CD4-positive, alpha-beta T cell treated with Interleukin-12 subunit alpha and Interleukin-12 subunit beta, for 1 hour (primary cell): ENCODE results near the gene SUCO.

ENCODE experiments used
- DNase-seq: peaks from one replicate; pipeline ENCODE4 v3.0.0-alpha.2; 2020

The SUCO gene

DNA sequence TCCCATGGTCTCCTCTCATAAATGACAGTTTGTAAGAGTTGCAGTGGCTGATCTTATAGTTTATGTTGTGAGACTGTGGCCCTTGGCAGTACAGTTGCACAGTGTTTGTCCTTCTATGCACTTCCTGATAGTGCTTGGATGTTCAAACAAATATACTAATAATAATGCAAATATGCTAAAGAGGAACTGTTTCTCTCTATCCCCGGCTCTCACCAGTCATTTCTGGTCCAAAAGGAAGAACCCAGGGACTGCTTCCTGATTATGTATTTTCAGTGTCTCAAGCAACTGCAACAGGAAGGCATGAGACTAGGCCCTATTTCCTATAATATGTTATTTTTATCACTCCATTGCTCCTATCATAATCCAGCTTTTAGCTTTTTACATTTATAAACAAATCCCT is 17.0 kb upstream of the SUCO start:
- no peak for DNase-seq

DNA sequence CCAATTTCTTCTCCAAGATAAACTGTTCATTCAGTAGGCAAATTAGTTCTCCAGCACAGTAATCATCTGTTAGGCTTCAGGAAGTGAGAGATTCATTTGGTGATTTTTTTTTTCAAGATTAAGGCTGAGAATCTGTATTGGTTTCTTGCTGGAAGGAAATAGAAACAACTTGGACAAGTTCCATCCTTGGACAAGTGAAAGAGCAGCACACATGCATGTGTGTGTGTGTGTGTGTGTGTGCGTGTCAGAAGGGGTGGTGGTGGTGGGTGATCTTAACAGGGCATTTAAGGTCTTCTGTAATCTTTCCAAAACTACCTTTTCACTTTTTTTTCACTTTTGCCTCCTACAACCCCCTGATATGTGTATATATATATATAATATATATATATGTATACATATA is 15.9 kb upstream of the SUCO start:
- no peak for DNase-seq

DNA sequence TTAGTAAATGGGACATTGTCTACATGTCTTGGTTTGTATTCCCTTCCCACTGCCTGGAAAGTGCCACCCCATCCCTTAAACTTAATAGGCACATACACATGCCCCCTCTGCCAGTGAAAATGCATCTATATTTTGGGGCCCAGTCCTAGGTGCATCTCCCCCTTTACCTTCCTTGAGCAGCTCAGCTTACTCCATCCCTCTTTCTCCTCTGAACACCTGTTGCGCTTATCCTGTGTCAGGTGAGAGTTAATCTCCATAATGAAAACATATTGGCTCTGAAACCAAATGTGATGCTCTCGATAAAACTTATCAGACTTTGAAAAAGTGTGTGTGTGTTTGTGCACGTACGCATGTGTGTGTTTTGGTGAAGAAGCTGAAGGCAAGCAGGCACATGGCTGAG is 15.4 kb upstream of the SUCO start:
- no peak for DNase-seq

DNA sequence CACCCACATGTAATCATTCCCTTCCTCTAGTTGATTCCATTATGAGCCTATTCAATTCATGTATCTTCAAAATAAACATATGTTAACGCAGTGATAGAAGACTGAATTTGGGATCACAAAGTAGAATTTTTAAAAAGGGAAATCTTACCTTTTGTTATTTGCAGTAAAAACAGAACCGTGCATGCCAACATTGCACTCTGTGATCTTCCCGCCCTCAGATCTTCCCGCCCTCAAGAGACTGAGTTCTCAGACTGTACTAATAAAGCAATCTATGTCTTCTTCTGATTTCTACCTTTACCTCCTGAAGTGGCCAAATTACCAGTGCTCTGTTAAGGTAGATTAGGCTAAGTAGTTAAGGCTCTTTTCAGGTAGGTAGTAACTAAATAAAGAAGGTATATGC is 3.6 kb upstream of the SUCO start:
- no peak for DNase-seq

DNA sequence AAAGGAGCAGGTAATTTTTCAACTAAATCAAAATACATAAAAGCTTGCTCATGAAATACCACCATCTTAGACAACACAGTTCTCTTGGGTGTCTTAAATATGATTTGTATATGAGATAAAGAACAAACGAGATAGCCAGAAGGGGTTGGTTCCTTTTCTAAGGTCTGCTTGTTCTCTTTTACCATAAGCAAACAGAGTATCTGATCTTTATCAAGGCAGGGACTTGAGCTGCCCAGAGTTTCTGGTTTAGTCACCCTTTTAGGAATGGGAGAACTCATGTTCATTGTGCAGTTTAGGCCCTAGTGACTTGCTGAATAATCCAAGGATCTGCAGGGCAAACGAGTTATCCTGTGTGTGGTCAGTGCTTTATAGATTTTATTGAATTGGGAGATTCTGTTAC is 3.0 kb upstream of the SUCO start:
- DNase-seq = no peak

DNA sequence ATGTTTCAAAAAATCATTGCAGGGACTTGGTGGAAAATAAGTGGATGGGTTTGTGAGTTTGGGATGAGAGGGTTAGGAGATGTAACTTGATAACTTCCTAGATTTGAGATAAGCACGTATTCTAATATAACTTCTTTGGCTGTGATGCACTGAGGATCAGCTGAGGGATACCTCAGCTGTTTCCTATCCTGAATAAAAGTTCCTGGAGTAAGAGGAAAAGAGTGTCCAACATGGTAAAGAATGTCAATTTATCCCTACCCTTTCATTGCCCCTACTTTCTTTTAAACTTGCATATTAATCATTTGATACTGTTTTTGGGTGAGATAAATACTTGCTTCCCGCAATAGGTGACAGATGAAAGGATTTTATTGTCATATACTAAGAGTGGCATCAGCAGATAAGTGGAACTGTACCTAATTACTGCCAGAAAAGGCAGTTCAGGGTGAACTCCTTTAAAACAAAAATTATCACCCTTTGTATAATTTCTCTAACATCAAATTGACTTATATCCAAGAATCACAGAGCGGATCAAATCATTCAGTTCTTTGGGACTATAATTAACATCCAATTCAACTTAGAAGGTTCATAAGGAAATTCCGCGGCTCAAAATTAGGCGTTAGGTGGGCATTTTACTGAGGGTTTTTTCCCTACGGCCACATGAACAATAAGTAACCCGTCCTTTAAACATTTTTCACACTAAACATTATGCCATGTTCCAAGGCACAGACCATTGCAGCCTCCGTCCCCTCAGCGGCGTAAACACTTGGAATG is 1.4 kb upstream of the SUCO start:
- peak; percentile 6 for DNase-seq

DNA sequence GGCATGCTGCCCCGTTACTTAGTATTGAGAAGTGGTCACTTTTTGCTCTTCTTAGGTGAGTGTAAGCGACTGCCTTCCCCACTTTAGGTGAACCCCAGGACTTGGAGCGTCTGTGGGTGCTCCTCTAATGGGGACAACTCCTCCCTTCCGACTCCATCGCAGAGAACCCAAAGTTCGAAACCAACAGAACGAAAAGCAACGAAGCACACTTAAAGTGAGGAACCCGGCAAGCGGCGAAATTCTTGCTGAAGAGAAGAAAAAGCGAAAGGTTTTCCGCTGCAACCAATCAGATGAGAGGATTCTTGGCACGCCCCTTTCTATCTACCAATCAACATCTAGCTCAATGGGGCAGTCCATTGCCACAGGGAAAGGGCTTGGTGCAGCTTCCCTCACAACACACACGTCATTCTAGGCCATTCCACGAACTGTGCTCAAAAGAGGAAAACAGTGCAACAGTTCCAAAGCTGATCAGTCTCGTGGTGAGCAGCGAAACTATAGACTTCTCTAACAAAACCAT is 709 bp upstream of the SUCO start:
- DNase-seq = peak; percentile 97

DNA sequence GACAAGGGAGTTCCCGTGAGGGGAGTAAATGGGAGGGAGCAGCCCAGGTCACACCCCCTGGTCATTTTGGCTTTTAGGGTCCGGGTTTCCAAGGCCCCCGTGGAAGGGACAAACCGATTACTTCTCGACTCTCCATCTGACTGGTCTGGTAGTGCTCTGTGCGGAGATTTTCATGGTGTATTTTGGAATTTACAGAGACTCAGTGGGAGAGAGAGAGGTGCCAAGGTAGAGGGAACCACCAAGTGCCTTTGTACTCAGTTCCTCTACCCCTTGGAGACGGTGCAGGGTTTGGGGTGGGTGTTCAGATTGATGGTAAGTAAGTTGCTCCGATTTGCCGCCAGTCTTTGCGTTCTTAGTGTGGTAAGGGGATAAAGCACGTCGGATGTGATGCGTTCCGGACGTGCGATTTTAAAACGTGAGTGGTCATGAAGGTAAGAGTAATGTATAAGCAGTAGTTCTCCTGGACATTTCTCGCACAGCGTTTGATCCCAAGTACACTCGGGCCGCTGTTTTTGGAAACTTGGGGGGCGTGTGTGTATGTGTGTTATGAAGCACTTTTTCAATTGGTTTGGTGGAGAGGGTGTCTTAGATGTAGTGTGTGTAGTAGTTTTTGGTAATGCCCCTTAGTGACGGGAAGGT is 682 bp downstream of the SUCO start:
- DNase-seq = peak; percentile 54

DNA sequence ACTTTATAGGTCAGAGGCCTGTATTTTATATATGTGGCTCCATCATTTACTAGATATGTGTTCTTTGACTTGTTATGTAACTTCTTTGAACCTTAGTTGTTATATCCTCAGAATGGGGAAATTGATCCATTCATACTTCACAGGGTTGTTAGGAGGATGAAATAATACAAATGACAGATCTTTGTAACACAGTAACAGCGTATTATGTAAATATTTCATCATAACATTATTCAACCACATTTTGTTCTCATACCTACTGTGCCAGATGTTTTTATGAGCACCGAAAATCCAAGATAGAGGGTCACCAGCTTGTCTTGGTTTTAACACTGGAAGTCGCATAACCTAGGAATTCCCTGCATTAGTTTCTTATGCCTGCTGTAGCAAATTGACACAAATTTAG is 3.3 kb downstream of the SUCO start:
- no peak for DNase-seq

DNA sequence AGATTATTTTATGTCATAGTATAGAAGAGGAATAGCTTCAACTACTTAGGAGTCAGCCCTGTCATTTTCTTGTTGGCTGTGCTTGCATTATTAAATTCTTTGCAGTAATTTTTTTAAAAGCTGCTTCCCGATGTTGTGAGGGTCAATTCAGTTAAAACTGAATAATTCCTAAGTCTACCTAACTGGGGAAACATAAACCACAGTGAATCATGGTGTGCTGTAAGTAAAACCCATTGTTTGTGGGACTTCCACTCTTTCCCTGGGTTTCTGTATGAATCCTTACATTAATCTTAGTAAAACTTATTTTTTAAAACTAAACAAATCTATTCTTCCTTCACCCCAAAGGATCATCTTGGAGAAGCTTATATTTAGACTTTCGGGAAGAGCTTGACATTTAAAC is 4.4 kb downstream of the SUCO start:
- DNase-seq = no peak

DNA sequence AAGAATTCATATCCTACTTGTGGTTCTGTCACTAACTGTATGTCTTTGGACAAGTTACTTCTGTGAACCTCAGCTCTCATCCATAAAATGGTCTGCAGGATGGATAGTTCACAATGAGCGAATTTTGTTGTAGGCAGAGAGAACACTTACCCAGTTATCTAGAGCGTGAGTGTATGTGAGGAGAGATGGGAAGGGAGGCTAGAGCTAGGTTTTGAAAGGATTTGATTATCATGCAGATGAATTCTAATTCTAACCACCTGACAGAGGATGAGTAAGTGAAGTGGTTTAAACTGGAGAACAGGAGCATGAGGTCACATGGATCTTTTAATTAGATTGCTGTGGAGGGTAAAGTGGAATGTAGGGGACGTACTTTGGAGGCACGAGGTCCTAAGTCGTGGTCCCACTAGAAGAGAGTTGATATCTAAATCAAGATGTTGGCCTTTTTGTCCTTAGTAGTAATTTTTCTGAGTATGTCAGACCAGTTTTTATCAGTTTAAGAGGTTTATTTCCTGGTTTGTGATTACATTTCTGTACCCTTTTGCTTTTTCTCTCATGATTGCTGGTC is 5.0 kb downstream of the SUCO start:
- DNase-seq = no peak

DNA sequence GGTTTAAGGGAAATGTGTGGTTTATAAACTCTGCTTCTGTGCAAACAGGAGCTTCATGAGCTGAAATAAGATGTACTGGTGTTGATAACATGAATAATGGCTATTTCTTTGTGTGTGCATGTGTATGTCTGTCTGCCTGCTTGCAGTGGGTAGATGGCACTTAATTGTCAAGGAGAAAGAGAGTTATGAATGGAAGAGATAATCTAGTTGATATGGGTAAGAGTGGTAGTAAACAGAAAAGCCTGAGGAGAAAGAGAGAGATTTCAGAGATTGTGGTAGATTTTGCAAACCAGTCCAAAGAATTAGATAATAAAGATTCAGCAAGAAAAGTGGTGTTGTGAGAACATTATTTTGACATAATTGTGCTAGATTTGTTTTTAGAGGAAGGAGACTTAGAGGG is 7.7 kb downstream of the SUCO start:
- no peak for DNase-seq

DNA sequence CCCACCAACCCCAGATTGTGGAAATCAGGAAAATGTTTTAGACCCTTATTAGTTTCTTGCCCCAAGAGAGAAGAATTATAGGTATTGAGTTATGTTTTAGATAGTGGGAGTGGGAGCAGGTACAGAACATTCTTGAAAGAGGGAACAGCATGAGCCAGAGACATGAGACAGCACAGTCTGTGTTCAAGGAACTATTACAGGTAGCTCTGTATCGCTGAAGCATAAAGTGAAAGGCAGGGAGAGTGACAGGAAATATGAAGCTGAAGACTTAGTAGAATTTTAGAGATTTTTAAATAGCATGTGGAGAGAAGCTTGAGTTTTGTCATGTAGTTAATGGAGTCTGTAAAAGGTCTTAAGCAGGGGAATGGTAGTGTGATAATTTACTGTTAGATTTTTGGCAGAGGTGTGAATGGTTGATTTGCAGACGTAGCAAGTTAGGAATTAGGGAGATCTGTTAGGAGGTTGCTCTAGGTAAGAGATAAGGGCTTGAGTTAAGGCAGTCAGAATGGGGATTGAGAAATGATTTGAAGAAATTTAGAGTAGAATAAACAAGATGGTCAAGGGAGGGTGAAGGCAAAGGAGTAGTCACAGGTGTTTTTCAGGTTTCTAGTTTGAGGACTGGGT is 11.6 kb downstream of the SUCO start:
- DNase-seq = no peak

DNA sequence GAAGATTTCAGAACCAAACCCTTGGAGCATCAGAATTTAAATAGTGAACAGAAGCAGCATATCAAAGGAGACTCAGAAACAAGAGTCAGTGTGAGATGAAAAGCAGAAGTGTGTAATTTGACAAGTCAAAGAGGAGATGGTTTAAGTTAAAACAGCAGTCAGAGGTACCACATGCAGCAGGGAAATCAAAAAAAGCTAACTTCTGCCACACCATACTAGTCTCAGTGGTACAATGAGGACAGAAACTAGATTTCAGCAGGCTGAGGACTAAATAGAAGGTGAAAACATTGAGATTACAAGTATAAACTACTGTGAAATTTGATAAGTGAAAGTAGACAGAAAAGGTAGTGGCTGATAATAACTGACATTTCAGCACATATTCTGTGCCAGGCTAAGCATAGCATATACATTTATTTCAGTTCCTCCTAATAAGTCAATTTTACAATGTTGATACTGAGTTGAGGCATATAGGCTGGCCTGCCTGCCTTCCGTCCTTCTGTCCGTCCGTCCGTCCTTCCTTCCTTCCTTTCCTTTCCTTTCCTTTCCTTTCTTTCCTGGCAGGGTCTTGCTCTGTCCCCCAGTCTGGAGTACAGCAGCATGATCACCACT is 12.6 kb downstream of the SUCO start:
- DNase-seq = no peak

DNA sequence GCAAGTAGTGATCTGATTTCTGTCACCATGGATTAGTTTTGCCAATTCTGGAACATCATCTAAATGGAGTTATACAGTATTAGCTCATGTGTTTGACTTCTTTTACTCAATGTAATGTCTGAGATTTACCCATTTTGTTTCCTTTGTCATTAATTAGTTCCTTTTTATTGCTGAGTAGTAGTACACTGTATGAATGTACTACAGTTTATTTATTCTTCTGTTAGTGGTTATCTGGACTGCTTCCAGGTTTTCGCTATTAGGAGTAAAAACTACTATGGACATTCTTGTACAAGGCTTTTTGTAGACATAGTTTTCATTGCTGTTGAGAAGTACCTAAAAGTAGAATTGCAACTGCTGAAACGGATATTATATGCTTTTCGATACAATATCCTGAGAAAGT is 14.1 kb downstream of the SUCO start:
- DNase-seq = no peak

DNA sequence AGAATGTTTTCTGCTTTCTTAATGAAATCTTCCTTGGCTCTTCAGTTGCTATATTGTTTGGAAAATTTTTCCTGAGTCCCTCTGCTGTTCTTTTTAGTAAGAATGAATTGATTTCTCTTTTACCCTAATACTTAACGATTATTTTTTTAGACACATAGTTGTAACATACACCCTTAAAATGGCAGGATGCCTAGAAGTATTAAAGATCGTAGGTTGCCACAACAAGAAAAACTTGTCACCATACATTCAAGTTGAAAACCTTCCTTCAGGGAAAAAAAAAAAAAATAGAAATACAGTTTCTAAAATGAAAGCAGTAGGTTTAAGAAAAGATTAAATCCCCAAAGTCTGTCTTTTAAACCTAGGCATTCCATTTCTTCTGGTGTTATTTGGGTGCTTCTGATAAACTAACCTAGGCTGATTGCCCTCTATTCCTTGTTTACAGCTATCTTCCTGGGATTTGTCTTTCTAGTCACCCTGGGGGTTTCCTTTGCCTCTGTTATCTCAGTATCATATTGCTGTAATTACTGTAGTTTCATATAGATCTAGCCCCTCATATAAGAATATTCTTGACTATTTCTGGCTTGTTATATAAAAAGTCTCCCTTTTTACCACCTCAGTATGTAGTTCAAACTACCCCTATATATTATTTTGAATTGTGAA is 16.8 kb downstream of the SUCO start:
- no peak for DNase-seq

DNA sequence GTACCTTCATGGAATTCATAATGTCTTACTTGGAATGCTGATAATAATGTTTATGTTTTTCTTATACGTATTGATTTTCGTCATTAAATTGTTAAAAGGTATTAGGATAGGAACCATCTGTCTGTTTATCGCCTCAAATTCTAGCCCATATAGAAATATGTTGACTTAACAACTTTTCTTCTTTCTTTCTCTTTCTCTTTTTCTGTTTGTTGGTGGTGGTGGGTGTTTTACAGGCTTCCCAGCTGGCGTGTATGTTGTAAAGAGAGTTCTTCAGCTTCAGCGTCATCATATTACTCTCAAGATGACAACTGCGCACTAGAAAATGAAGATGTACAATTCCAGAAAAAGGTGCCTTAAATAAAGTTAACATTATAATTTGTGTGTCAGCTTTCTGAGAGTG is 18.3 kb downstream of the SUCO start:
- DNase-seq = no peak

DNA sequence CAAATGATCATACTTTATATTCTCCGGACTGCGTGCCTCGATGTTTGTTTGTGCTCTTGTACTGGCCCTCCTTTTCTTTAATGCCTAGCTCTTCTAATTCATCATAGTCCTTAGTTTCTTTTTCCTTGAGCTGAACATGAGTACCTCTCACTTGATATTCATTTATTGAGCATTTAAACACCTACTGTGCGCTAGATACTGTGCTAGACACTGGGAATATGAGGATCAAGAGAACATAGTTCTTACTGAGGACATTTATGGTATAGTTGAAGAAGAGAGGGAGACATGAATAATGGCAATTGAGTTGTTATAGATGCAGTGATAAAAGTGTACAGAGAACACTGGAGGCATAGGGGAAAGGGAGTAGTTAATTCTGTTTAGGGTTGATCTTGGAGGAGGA is 22.0 kb downstream of the SUCO start:
- DNase-seq = no peak

DNA sequence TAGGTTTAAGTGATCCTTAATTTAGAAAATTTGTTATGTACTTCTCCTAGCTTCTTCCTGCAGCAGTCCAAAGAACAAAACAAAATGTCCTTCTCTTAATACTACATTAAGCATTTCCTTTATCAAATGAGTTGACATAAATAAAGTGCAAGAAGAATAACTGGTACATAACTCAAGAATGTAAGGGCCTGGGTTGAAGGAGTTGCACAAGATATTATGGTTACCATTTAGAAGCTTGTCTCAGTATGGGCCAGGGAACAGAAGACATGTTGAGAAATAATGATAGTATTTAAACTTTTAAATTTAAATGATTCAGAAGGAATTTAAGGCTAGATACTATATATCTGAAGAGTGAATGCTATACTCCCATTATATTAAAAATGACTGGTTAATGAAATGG is 23.5 kb downstream of the SUCO start:
- DNase-seq = no peak

DNA sequence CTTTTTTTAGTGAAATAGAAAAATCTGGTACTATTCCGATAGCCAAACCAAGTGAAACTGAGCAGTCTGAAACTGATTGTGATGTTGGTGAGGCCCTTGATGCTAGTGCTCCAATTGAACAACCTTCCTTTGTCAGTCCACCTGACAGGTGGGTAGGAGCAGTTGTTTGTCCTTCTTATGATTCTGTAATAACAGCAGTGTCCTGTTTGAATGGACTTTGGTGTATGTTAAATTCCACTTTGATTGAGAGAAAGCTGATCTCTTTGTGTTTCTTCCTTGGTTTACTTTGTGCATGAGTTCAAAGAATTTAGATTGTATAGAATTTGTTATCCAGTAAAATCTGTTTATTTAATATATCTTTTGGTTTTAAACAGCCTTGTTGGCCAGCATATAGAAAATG is 24.3 kb downstream of the SUCO start:
- DNase-seq = no peak

DNA sequence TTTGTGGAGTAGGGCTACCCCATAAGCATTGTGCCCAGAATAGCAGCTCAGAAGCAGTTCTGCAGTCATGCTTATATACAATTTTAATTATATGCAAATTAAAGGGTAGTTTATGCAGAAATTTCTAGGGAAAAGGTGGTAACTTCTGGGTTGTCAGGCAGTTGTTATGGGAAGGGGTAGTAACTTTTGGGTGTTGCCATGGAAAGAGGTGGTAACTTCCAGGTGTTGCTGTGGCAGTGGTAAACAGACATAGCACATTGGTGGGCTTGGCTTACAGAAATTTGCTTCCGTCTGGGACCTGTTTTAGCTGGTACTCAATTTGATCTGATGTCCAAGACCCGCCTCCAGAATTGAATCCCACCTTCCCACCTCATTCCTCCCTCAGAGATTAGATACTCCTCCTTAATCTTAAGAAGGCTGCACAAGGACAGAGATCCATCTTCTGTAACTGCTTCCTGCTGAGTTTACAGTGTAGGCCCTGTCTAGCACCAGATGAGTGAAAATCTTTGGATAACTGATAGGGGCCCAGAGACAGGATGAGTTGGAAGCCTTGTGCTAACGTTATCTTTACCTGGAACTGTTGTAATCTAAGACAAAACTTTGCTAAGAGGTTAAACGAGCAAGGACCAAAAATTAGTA is 26.7 kb downstream of the SUCO start:
- DNase-seq = no peak

DNA sequence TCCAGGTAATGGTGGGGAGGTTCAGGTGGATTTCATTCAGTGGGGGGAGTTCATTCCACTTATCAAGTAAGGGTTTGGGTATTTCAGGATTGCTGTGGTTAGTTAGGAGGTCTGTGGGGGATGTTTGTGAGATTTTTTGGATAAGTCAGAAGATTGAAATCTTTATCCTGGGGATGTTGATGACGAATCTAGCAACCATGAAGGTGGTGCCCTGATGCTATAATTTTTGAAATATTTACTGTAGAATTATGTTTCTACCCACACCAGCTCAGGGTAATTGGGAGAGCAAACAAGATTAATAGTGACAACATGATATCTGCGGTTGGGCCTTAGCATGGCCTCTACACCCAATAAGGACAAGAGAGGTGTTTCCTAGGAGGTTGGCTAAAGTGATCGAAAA is 28.3 kb downstream of the SUCO start:
- no peak for DNase-seq
